Kidney capillary endothelial cell (primary cell): ENCODE results near the gene TM2D3.
"Not testable (repeated sequence)": the region's sequence is repeated elsewhere in the genome, so short reads cannot be mapped to it uniquely, and the experiment has no call there.

Experiments used
- DNase-seq: peaks from one replicate; pipeline ENCODE4 v3.0.0-alpha.2; 2018; ENCODE audit warnings: low spot score

Gene TM2D3

GRCh38 chr15:101657171-101657570 lies 5.0 kb upstream of the TM2D3 start:
- no peak for DNase-seq

GRCh38 chr15:101654624-101655337 lies 2.6 kb upstream of the TM2D3 start:
- DNase-seq: not testable (repeated sequence)

DNA sequence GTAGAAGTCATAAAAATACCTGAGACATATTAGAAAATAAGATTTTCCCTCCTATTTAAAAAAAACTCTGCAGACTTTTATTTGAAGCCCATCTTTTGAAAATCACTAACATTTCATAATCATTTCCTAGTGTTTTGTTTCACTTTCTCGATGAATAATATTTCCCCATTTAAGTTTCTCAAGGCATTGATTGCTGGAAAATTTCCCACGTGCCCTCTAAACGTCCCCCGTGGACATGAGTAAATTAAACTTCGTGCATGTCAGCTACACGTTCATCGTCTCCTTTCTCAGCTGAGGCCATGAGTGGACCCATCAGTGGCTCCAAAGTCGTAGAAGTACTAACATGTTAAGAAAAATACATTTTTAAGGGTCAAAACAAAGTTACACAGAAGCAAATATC lies 2.0 kb upstream of the TM2D3 start:
- no peak for DNase-seq

DNA sequence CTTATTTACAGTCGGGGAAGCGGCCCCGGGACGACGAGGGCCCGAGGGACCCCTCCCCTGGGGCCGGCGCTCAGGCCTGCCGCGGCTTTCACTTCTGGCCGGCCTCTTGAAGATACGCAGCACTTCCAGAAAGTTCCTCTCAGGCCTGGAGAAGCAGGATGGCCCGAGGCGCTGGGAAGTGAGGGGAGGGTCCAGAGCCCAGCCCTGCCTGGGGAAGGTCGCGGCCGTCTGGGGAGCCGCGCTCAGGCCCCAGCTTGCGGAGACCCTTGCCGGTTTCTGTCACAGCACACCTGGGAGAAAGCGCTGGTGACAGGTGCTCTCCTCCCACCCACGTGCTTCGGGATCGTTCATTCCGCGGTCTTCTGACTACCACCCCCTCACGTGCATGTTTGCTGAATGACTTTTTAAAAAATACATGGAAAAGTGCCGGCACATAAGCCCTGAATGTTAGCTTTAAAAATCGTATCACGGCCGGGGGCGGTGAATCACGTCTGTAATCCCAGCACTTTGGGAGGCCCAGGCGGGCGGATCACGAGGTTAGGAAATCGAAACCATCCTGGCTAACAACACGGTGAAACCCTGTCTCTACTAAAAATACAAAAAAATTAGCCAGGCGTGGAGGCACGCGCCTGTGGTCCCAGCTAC lies 727 bp upstream of the TM2D3 start:
- DNase-seq: no peak

DNA sequence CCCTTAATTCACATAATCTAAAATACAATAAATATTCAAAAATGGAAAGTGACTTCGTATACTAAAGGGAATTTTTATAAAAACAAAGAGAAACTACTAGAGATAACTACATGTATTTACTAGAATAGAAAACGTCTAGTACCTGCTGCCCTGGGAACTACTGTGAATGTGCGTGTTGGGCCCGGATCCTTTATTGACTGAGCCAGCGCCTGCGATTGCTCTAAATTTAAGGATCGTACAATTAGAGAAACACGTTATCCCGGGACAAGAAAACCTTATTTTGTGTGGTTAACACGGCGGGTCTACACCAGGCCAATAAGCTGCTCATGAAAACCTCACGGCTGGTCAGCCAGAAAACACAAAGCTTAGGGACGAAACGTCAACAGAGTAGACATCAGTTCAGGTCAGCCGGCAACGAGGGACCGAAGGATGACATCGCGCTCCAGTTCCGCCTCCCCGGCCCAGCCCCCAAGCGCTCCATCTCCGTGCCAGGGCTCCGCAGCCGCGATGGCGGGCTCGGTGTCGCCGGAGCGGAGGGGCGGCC lies 555 bp downstream of the TM2D3 start:
- peak; percentile 51 for DNase-seq

DNA sequence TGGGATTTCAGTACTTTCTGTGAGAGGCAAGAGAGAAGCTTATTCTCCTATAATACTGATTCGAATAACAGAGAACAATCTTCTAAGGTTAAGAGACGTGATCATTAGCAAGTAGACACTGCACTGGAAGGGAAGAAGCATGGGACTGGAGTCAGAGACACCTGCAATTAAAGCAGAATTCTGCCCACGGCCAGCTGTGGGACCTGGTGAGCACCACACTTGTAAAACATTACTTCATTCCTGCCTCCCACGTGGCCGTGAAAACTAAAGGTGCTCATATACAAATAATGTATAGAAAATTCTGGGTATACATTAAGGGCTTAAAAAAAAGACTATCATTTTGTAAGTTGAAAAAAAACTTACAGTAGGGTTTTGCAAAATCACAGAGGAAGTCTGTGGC lies 2.0 kb downstream of the TM2D3 start:
- DNase-seq: no peak

- no peak for DNase-seq
These were observed 3.8 kb downstream of the TM2D3 start for GRCh38 chr15:101648356-101648755.

GRCh38 chr15:101647251-101647650 lies 4.9 kb downstream of the TM2D3 start:
- no peak for DNase-seq

GRCh38 chr15:101646672-101647071 lies 5.5 kb downstream of the TM2D3 start:
- no peak for DNase-seq

DNA sequence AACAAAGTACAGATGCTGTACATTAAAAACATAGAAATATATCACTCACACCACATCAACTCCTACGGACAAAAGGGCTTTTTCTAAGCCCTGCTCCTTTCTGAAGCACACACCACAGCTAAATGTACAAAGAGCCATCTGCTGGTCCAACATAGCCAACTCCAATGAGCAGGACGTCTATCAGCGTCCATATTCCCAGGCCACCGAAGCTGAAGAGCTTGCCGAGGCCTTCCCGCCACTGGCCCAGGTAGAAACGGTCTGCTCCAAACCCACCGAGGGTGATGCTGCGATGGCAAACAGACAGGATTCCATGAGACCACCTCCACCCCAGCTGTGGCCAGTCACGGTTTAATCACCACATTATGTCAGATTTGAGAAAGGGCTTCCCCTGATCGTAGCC lies 9.8 kb downstream of the TM2D3 start:
- DNase-seq: peak; percentile 28

GRCh38 chr15:101641894-101642293 lies 10.3 kb downstream of the TM2D3 start:
- peak; percentile 67 for DNase-seq

GRCh38 chr15:101641129-101641764 lies 10.9 kb downstream of the TM2D3 start:
- peak; percentile 71 for DNase-seq

DNA sequence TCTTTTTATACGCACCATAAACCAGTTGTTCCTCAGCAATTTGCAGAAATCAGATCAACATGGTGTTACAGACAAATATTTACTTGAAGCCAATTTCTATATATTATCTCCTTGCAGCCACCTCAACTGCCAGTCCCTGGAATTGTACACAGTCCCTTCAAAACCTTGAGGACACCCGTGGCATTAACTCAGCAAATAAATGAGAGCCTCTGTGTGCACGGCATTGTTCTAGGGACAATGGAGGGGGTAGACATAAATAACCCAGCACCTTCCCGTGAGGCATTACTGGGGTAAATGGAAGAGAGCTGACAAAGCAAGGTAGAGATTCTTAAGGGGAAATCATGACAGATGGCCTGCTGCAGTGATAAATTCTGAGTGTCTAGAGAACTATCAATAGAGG lies 12.5 kb downstream of the TM2D3 start:
- no peak for DNase-seq

GRCh38 chr15:101637919-101638318 lies 14.3 kb downstream of the TM2D3 start:
- no peak for DNase-seq

DNA sequence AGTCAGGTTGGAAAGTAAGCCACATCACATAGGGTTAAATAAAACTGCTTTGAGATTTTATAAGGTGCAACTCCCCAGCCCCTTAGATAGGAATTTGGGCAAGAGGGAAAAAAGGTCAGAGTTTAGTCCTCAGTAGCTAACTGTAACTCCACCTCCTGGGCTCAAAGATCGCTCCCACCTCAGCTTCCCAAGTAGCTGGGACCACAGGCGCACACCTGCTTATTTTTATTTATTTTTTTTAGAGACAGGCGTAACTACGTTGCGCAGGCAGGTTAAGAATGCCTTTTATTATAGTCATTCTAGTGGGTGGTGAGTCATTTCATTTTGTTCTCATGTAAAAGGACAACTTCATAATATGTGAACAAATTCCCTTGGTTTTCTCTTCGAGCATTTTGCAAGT lies 14.7 kb downstream of the TM2D3 start:
- no peak for DNase-seq

- DNase-seq: no peak
These were observed 15.1 kb downstream of the TM2D3 start for GRCh38 chr15:101637038-101637437.

GRCh38 chr15:101635944-101636727 lies 16.0 kb downstream of the TM2D3 start:
- no peak for DNase-seq

DNA sequence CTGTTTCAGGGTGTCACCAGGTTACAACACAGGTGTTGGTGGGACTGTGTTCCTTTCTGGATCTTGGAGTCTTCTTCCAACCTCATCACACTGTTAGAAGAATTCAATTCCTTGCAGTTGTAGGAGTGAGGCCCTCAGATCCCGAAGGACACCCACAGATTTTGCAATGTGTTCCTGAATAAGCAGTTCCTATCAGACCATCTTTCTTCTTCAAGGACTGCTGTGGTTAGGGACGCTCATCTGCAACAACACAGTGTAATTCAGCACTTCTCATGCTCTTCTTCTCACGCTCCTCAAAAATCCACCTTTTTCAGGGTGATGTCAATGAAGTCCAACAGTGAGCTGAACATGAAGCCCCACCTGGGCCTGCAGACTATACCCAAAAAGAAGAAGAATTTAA lies 18.8 kb downstream of the TM2D3 start:
- DNase-seq: no peak

DNA sequence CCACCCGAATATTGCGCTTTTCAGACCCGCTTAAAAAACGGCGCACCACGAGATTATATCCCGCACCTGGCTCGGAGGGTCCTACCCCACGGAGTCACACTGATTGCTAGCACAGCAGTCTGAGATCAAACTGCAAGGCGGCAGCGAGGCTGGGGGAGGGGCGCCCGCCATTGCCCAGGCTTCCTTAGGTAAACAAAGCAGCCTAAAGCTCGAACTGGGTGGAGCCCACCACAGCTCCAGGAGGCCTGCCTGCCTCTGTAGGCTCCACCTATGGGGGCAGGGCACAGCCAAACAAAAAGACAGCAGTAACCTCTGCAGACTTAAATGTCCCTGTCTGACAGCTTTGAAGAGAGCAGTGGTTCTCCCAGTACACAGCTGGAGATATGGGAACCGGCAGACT lies 25.5 kb downstream of the TM2D3 start:
- not testable (repeated sequence) for DNase-seq

GRCh38 chr15:101625980-101626379 lies 26.2 kb downstream of the TM2D3 start:
- no peak for DNase-seq

- DNase-seq: no peak
These were observed 27.0 kb downstream of the TM2D3 start for GRCh38 chr15:101625184-101625583.
